Liver (tissue), 9 donors: ENCODE results near the gene KCNMB1. TPM values are rescaled to one million over a fixed set of nuclear protein-coding genes. Genes with fewer than 3 reads are reported as not detected.

Experiments
- DNase-seq: peaks from one replicate; pipeline ENCODE4 v3.0.0-alpha.2; 2017; ENCODE audit warnings: low spot score
- H3K27ac ChIP-seq, 2 donors: one replicate each; pipeline ENCODE4 v1.7.0; 2013; ENCODE audit warnings: inconsistent platforms in 2 of 2, low read length in 2 of 2, control low read depth in 1 of 2, low read depth in 1 of 2, mild to moderate bottlenecking in 1 of 2
- H3K27me3 ChIP-seq, 4 donors: one replicate each; pipeline versions ENCODE4 v1.6.1 to v1.7.0; 2013; ENCODE audit warnings: low read length in 3 of 4, inconsistent platforms in 1 of 4, mild to moderate bottlenecking in 1 of 4, moderate library complexity in 1 of 4; ENCODE audit not compliant: control insufficient read depth in 4 of 4, insufficient read depth in 4 of 4
- H3K36me3 ChIP-seq, 4 donors: one replicate each; pipeline versions ENCODE4 v1.6.1 to v1.7.0; 2013; ENCODE audit warnings: low read length in 3 of 4, mild to moderate bottlenecking in 3 of 4, low read depth in 1 of 4, moderate library complexity in 1 of 4; ENCODE audit not compliant: control insufficient read depth in 4 of 4, insufficient read depth in 3 of 4
- H3K4me1 ChIP-seq, 4 donors: one replicate each; pipeline versions ENCODE4 v1.6.1 to v1.7.0; 2013; ENCODE audit warnings: low read length in 3 of 4, mild to moderate bottlenecking in 3 of 4, moderate library complexity in 1 of 4; ENCODE audit not compliant: control insufficient read depth in 4 of 4, insufficient read depth in 4 of 4
- H3K4me3 ChIP-seq, 3 donors: one replicate each; pipeline versions ENCODE4 v1.6.1 to v1.7.0; 2013; ENCODE audit warnings: low read length in 3 of 3, control low read depth in 1 of 3, low read depth in 1 of 3, mild to moderate bottlenecking in 1 of 3
- H3K9ac ChIP-seq, 2 donors: one replicate each; pipeline ENCODE4 v1.7.0; 2013; ENCODE audit warnings: low read length in 2 of 2, mild to moderate bottlenecking in 2 of 2, moderate library complexity in 2 of 2, control low read depth in 1 of 2, low read depth in 1 of 2
- H3K9me3 ChIP-seq, 4 donors: one replicate each; pipeline versions ENCODE4 v1.6.1 to v1.7.0; 2013; ENCODE audit warnings: low read length in 3 of 4; ENCODE audit not compliant: control insufficient read depth in 4 of 4
- CTCF ChIP-seq: fragments of 150-350 bp; IDR thresholded peaks from 2 replicates; pipeline ENCODE4 v1.5.1; 2017; ENCODE audit warnings: improper control_type of control experiment, low read depth, low read length; ENCODE audit not compliant: missing input control
- EGR1 ChIP-seq, 2 donors: IDR thresholded peaks; 2 replicates each; pipeline ENCODE4 v1.6.1; 2016 to 2018; ENCODE audit warnings: antibody characterized with exemption in 2 of 2, low read depth in 2 of 2
- FOXA1 ChIP-seq: IDR thresholded peaks from 2 replicates; pipeline ENCODE4 v1.6.1; 2016; ENCODE audit warnings: antibody characterized with exemption
- GABPA ChIP-seq, 2 donors: IDR thresholded peaks in 1 of 2; conservative IDR thresholded peaks in 1 of 2; 2 replicates each; pipeline ENCODE4 v1.6.1; 2016; ENCODE audit warnings: antibody characterized with exemption in 2 of 2, mild to moderate bottlenecking in 1 of 2, moderate library complexity in 1 of 2
- HNF4A ChIP-seq, 2 donors: conservative IDR thresholded peaks; 2 replicates each; pipeline ENCODE4 v1.6.1; 2016; ENCODE audit warnings: antibody characterized with exemption in 2 of 2, mild to moderate bottlenecking in 2 of 2
- HNF4G ChIP-seq: IDR thresholded peaks from 2 replicates; pipeline ENCODE4 v1.6.1; 2016; ENCODE audit warnings: antibody characterized with exemption
- JUND ChIP-seq, 2 donors: IDR thresholded peaks; 2 replicates each; pipeline ENCODE4 v1.6.1; 2016; ENCODE audit warnings: antibody characterized with exemption in 2 of 2
- MAX ChIP-seq: IDR thresholded peaks from 2 replicates; pipeline ENCODE4 v1.6.1; 2016; ENCODE audit warnings: antibody characterized with exemption
- NR2F2 ChIP-seq: IDR thresholded peaks from 2 replicates; pipeline ENCODE4 v1.6.1; 2016; ENCODE audit warnings: antibody characterized with exemption
- RAD21 ChIP-seq, 2 donors: IDR thresholded peaks; 2 replicates each; pipeline ENCODE4 v1.6.1; 2016; ENCODE audit warnings: antibody characterized with exemption in 2 of 2, mild to moderate bottlenecking in 2 of 2
- RXRA ChIP-seq, 2 donors: IDR thresholded peaks; 2 replicates each; pipeline ENCODE4 v1.6.1; 2017 to 2018; ENCODE audit warnings: antibody characterized with exemption in 2 of 2, mild to moderate bottlenecking in 1 of 2
- SP1 ChIP-seq: IDR thresholded peaks from 2 replicates; pipeline ENCODE4 v1.6.1; 2018; ENCODE audit warnings: antibody characterized with exemption, mild to moderate bottlenecking
- TAF1 ChIP-seq: conservative IDR thresholded peaks from 2 replicates; pipeline ENCODE4 v1.6.1; 2016; ENCODE audit warnings: antibody characterized with exemption, mild to moderate bottlenecking
- YY1 ChIP-seq: IDR thresholded peaks from 2 replicates; pipeline ENCODE4 v1.6.1; 2016; ENCODE audit warnings: antibody characterized with exemption, mild to moderate bottlenecking
- ZBTB33 ChIP-seq: IDR thresholded peaks from 2 replicates; pipeline ENCODE4 v1.6.1; 2016; ENCODE audit warnings: antibody characterized with exemption
- WGBS: extraction: QIAGEN DNeasy Blood & Tissue Kit; methylation state at CpG from one replicate; pipeline ENCODE4 v1.1.7; 2013; 5-methylcytosine and 5-hydroxymethylcytosine counted together
- polyA plus RNA-seq, 2 donors: library from polyadenylated mRNA; stranded (reverse) in 1 of 2; unstranded in 1 of 2; fragments of 200-250 nt in 1 of 2; fragments of >200 nt in 1 of 2; fragmentation: Nextera tagmentation in 1 of 2; extraction: Ambion mirVana in 1 of 2; gene quantifications; one replicate each; pipeline versions ENCODE4 v1.2.1 to v1.2.3, GENCODE V29; 2013 to 2015
- total RNA-seq, 2 donors: library from RNA; depleted of rRNA; stranded (reverse); fragments of >200 nt; gene quantifications; one replicate each; pipeline ENCODE4 v1.2.3, GENCODE V29; 2014
- TF ChIP-seq, protein P1 (sequence below): IDR thresholded peaks from 2 replicates; pipeline ENCODE4 v1.6.1; 2016; ENCODE audit warnings: antibody characterized with exemption
- TF ChIP-seq, protein P2 (sequence below): IDR thresholded peaks from 2 replicates; pipeline ENCODE4 v1.6.1; 2016; ENCODE audit warnings: antibody characterized with exemption, mild to moderate bottlenecking
- donor health status: healthy.
- donor health status: healthy.
- donor health status: healthy.
- donor health status: healthy.
- donor health status: healthy.

The KCNMB1 gene
- total and polyA plus RNA-seq, 4 donors, result 0.04 to 0.31 (median 0.20) TPM

- WGBS, result 90% methylated on average over 8 of the region's 8 CpGs
Observed at GRCh38 chr5:170365011-170365410, 24.2 kb downstream of the KCNMB1 start.

More at GRCh38 chr5:170365011-170365410, 24.2 kb downstream of the KCNMB1 start:
- DNase-seq, result no peak
- Histone ChIP-seq H3K27ac (no peak overlapping the region), H3K27me3 (no peaks in the 10 kb centered on the region), H3K9me3 (no peaks in the 10 kb centered on the region), H3K9ac (no peak overlapping the region), H3K4me3 (no peak overlapping the region), H3K36me3 (no peaks in the 10 kb centered on the region), H3K4me1 (no peaks in the 10 kb centered on the region)
- no peak for TF ChIP-seq JUND (IDR thresholded peaks at IDR 0.05)
- no peak for TF ChIP-seq EGR1 (IDR thresholded peaks at IDR 0.05; ENCODE audit: low read depth in 2 of 2)
- no peak for TF ChIP-seq HNF4G
- no peak for TF ChIP-seq GABPA (IDR thresholded peaks at IDR 0.05 in 1 of 2, conservative IDR thresholded peaks at IDR 0.05 in 1 of 2)
- TF ChIP-seq, protein P1, sequence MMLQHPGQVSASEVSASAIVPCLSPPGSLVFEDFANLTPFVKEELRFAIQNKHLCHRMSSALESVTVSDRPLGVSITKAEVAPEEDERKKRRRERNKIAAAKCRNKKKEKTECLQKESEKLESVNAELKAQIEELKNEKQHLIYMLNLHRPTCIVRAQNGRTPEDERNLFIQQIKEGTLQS, result no peak
- TF ChIP-seq CTCF, result no peak
- no peak for TF ChIP-seq RAD21 (IDR thresholded peaks at IDR 0.05)
- no peak for TF ChIP-seq NR2F2
- no peak for TF ChIP-seq RXRA (IDR thresholded peaks at IDR 0.05)
- TF ChIP-seq, protein P2, sequence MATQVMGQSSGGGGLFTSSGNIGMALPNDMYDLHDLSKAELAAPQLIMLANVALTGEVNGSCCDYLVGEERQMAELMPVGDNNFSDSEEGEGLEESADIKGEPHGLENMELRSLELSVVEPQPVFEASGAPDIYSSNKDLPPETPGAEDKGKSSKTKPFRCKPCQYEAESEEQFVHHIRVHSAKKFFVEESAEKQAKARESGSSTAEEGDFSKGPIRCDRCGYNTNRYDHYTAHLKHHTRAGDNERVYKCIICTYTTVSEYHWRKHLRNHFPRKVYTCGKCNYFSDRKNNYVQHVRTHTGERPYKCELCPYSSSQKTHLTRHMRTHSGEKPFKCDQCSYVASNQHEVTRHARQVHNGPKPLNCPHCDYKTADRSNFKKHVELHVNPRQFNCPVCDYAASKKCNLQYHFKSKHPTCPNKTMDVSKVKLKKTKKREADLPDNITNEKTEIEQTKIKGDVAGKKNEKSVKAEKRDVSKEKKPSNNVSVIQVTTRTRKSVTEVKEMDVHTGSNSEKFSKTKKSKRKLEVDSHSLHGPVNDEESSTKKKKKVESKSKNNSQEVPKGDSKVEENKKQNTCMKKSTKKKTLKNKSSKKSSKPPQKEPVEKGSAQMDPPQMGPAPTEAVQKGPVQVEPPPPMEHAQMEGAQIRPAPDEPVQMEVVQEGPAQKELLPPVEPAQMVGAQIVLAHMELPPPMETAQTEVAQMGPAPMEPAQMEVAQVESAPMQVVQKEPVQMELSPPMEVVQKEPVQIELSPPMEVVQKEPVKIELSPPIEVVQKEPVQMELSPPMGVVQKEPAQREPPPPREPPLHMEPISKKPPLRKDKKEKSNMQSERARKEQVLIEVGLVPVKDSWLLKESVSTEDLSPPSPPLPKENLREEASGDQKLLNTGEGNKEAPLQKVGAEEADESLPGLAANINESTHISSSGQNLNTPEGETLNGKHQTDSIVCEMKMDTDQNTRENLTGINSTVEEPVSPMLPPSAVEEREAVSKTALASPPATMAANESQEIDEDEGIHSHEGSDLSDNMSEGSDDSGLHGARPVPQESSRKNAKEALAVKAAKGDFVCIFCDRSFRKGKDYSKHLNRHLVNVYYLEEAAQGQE, result no peak
- no peak for TF ChIP-seq YY1
- no peak for TF ChIP-seq FOXA1
- TF ChIP-seq HNF4A (conservative IDR thresholded peaks at IDR 0.05), result no peak
- TF ChIP-seq SP1, result no peak
- TF ChIP-seq MAX, result no peak
- no peak for TF ChIP-seq ZBTB33
- no peak for TF ChIP-seq TAF1
